Suprapubic skin (tissue), 3 donors: ENCODE results near the gene SLC2A13.

Experiments used
- POLR2A ChIP-seq, 2 donors: fragments of 450-650 bp; IDR thresholded peaks; one replicate each; pipeline ENCODE4 v1.6.1; 2017; ENCODE audit warnings: antibody characterized with exemption in 2 of 2, mild to moderate bottlenecking in 2 of 2, moderate library complexity in 2 of 2
- TF ChIP-seq, protein P1 (sequence below), 2 donors: fragments of 200-600 bp in 1 of 2; fragments of 450-650 bp in 1 of 2; sonication (generic) in 1 of 2; IDR thresholded peaks; one replicate each; pipeline ENCODE4 v1.5.1; 2016 to 2019; ENCODE audit warnings: antibody characterized with exemption in 2 of 2, mild to moderate bottlenecking in 1 of 2, moderate library complexity in 1 of 2

DNA sequence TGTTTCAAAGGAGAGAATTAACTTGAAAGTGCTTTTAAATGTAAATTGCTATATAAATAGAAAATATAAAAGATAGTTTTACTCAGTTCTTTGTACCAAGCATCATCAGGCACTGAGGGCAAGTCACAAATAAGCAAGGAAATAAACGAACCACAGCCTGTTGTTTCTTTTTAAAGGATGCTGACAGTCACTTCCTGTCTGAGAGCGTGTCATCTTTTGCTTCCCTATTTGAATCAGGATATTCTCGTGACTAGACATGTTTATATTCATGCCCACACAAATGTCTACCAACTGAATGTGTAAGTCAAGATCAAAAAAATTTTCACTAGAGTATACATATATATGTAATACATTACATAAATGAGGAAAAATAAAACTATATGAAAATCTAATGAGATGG, 31.4 kb upstream of the SLC2A13 start:
- TF ChIP-seq, protein P1, sequence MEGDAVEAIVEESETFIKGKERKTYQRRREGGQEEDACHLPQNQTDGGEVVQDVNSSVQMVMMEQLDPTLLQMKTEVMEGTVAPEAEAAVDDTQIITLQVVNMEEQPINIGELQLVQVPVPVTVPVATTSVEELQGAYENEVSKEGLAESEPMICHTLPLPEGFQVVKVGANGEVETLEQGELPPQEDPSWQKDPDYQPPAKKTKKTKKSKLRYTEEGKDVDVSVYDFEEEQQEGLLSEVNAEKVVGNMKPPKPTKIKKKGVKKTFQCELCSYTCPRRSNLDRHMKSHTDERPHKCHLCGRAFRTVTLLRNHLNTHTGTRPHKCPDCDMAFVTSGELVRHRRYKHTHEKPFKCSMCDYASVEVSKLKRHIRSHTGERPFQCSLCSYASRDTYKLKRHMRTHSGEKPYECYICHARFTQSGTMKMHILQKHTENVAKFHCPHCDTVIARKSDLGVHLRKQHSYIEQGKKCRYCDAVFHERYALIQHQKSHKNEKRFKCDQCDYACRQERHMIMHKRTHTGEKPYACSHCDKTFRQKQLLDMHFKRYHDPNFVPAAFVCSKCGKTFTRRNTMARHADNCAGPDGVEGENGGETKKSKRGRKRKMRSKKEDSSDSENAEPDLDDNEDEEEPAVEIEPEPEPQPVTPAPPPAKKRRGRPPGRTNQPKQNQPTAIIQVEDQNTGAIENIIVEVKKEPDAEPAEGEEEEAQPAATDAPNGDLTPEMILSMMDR (IDR thresholded peaks at IDR 0.05) = no peak
- no peak for TF ChIP-seq POLR2A (IDR thresholded peaks at IDR 0.05)
